Stimulated activated CD4-positive, alpha-beta T cell treated with anti-CD3 and anti-CD28 coated beads, Interleukin-2, amount 100 ng/mL, for 48 hours (primary cell): ENCODE measurements around the gene CMKLR1.

Source experiments
- DNase-seq, 2 donors: peaks; one replicate each; pipeline ENCODE4 v3.0.0-alpha.2; 2020

CMKLR1 gene

GRCh38 chr12:108254517-108255251 is 84.4 kb downstream of the CMKLR1 start:
- no peak for DNase-seq

- DNase-seq, result no peak
These were observed 85.1 kb downstream of the CMKLR1 start for GRCh38 chr12:108254030-108254429.

- DNase-seq, result no peak
These were observed 85.6 kb downstream of the CMKLR1 start for GRCh38 chr12:108253540-108253939.

GRCh38 chr12:108252523-108252922 is 86.6 kb downstream of the CMKLR1 start:
- no peak for DNase-seq

GRCh38 chr12:108248011-108248410 is 91.1 kb downstream of the CMKLR1 start:
- no peak for DNase-seq

GRCh38 chr12:108247130-108247529 is 92.0 kb downstream of the CMKLR1 start:
- DNase-seq, result no peak

GRCh38 chr12:108241986-108242703 is 97.0 kb downstream of the CMKLR1 start:
- no peak for DNase-seq

- DNase-seq, result no peak
These were observed 98.2 kb downstream of the CMKLR1 start for GRCh38 chr12:108240928-108241327.

GRCh38 chr12:108240027-108240785 is 98.9 kb downstream of the CMKLR1 start:
- DNase-seq, result no peak

GRCh38 chr12:108239378-108239777 is 99.7 kb downstream of the CMKLR1 start:
- DNase-seq, result no peak

- no peak for DNase-seq
These were observed 100.6 kb downstream of the CMKLR1 start for GRCh38 chr12:108238474-108238873.
